DMS79 treated with DMSO at 0.1 percent for 48 hours (cell line): ENCODE measurements around the gene PPM1G.
A peak's percentile ranks its signal among the peaks of the same experiment; 100 is the strongest.
"Not testable (repeated sequence)": the region's sequence is repeated elsewhere in the genome, so short reads cannot be mapped to it uniquely, and the experiment has no call there.

Experiments
- DNase-seq: peaks from one replicate; lab custom pipeline; 2025; lab: John Stamatoyannopoulos, UW

Gene PPM1G, protein sequence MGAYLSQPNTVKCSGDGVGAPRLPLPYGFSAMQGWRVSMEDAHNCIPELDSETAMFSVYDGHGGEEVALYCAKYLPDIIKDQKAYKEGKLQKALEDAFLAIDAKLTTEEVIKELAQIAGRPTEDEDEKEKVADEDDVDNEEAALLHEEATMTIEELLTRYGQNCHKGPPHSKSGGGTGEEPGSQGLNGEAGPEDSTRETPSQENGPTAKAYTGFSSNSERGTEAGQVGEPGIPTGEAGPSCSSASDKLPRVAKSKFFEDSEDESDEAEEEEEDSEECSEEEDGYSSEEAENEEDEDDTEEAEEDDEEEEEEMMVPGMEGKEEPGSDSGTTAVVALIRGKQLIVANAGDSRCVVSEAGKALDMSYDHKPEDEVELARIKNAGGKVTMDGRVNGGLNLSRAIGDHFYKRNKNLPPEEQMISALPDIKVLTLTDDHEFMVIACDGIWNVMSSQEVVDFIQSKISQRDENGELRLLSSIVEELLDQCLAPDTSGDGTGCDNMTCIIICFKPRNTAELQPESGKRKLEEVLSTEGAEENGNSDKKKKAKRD

DNA sequence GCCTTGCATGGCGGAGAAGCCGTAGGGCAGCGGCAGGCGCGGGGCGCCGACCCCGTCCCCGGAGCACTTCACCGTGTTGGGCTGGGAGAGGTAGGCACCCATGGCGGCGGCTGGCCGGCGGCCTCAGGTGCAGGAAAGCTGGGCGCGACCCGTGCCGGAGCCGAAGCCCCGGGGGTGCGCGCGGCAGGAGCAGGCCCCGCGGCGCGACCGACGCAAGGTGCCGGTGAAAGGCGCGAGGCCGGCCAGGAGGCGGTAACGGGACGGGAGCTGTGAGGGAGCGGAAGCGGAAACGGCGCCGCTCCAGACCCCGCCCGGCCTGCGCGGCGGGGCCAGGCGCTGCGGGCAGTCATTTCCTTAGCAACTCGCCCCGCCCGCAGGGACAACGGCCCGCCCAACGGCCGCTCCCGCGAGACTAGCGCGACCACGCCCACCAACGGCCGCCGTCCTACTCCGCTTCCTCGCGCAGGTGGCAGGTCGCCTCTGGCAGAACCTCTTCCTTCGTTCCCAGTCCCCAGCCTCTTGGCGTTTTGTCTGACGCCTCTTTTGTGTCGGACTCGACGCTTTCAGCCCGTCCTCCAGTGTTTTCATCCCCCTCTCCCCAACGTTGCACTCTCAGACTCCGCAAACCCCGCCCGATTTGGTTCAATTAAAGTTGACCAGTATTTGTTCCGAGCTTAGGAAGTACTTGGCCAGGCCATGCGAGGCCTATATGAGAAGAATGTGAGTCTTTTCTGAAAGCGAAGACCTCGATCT is at the start of gene PPM1G:
TSS of gene PPM1G (minus strand) at position 271 of the 753 bp plus-strand sequence. CDS start at position 102, 169 bp downstream.
- peak; percentile 96 for DNase-seq

DNA sequence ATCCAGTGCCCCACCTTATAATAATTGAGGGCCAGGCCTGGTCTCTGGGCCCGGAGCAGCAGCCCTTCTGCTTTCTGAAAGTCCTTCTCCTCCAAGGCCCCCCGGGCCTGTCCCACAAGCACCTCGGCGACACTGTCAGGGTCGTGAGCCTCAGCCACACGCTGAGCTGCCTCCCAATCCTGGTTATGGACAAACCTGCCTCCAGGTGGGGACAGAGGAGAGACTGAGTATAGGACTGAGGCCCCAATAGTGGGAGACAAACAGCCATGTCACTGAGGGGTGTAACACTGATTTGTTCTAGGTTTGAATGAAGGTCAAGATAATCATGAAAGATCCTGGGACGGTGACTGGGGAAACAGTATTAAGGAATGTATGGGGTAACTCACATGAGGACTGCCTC is 44.6 kb upstream of the PPM1G start:
- DNase-seq: no peak

DNA sequence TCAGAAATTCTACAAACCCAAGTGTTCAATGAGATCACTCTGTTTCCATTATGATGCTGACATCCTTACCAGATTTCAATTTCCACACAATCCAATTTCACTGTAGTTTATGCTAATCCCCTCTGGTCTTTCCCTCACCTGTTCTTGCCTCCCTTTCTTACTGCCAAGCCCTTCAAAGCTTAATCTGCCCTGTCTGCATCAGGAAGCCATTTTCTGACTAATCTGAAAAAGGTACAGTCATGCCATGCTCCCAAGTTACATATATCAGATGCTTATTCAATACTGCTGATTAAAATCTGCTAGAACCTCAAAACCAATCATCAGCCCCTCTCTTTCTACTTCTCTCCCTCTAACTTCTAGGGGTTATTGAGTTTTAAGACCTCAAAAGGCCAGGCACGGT is 41.7 kb upstream of the PPM1G start:
- DNase-seq: no peak

DNA sequence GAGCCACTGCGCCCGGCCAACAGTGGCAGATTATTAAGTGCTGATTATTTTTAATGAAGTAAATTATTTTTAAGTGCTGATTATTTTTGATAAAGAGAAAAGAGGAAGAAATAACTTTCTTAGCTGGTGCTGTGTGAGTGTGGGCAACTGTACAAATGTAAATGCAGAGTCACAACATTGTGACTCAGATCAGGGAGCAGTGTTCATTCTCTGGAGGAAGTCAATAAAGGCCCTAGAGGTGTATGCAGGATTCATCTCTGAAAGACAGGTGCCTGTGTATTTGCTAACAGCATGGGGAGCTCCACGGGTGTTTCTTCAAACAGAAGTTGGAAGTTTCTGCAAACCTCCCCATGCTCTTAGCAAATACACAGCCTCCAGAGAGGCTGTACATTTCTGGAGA is 39.0 kb upstream of the PPM1G start:
- DNase-seq: no peak

DNA sequence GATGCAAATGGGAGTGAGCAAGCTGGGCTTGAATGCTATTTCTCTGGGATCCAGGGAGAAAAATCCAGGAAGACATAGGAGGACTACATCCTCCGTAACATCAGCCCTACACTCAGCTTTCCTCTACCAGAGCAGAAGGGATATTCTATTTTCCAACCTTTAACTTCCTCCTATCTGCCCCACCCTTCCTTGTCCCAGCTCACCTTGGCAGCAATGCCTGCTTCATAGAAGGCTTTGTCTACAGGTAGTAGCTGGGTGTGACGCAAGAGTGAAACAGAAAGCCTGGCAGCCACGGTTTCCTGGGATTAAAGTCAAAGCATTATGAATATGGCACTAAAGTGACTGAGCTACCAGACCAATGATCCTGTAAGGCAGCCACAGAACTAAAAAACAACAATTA is 36.7 kb upstream of the PPM1G start:
- no peak for DNase-seq

DNA sequence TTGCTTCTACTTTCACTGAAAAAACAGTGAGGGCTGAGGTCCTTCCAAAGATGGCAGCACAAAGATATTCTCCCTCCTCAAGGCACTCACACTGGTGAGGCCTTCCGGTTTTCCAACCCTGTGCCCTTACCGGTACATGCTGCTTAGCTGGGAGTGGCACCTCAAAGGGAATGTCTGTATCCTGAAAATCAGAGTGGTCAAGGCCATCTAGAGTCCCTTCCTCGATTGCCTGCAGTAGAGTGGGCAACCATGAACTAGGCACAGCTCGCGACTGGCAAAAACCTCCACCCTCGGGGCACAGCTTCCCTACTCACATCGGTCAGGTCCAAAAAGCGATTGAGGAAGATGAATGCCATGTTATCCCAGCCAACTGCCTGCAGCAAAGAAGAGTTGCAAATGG is 36.2 kb upstream of the PPM1G start:
- DNase-seq: no peak

DNA sequence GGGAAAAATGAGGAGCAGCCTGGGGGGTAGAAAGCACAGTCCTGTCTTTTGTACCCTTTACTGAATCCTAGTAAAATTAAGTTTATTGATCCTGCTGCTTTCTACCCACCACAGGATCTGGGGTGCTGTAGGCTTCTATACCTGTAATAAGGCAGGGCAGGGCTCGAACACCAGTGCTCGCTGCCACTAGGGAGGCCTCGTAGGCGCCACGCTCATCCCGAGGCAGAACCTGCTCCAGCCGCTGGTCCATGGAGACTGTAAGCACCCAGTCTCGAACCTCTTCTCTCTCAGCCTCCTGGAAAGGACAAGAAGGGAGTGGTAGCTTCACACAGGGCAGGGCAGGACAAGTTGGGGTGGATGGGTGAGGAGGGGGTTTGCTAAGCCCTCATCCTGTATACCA is 35.8 kb upstream of the PPM1G start:
- DNase-seq: no peak

DNA sequence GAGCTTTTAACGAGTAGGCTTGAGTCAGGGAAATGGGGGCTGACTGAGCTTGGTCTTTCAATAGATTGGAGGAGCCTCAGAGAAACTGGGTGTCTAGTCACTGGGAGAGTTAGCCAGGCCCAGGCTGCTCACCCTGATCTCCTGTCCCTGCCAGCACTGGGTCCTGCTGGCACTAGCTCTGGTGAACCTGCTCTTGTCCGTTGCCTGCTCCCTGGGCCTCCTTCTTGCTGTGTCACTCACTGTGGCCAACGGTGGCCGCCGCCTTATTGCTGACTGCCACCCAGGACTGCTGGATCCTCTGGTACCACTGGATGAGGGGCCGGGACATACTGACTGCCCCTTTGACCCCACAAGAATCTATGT is 33.5 kb upstream of the PPM1G start:
- no peak for DNase-seq

DNA sequence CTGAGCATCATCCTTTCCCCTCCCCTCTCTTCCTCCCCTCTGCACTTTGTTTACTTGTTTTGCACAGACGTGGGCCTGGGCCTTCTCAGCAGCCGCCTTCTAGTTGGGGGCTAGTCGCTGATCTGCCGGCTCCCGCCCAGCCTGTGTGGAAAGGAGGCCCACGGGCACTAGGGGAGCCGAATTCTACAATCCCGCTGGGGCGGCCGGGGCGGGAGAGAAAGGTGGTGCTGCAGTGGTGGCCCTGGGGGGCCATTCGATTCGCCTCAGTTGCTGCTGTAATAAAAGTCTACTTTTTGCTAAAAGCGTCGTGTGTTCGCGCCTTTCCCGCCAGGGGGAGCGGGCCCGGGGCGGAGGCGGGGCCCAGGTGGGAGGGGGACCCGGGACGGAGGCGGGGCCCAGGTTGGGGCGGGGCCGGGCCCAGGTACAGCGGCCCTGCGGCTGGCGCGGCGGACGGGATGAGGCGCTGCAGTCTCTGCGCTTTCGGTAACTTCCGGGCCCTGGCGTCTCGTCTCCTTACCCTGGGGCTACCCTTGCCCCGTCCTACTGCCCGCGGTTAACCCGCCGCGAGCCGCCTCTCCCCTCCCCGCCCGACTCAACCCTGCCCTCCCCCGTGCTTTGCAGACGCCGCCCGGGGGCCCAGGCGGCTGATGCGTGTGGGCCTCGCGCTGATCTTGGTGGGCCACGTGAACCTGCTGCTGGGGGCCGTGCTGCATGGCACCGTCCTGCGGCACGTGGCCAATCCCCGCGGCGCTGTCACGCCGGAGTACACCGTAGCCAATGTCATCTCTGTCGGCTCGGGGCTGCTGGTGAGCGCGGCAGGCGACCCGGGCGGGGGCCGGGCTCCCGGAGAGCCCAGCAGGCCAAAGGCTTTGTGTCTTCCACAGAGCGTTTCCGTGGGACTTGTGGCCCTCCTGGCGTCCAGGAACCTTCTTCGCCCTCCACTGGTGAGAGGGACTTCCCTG is 32.8 kb upstream of the PPM1G start, which contains the start of gene KRTCAP3:
TSS of gene KRTCAP3 (plus strand) at position 424 of the 962 bp plus-strand sequence. CDS start at position 456, 32 bp downstream.
- peak; percentile 61 for DNase-seq

DNA sequence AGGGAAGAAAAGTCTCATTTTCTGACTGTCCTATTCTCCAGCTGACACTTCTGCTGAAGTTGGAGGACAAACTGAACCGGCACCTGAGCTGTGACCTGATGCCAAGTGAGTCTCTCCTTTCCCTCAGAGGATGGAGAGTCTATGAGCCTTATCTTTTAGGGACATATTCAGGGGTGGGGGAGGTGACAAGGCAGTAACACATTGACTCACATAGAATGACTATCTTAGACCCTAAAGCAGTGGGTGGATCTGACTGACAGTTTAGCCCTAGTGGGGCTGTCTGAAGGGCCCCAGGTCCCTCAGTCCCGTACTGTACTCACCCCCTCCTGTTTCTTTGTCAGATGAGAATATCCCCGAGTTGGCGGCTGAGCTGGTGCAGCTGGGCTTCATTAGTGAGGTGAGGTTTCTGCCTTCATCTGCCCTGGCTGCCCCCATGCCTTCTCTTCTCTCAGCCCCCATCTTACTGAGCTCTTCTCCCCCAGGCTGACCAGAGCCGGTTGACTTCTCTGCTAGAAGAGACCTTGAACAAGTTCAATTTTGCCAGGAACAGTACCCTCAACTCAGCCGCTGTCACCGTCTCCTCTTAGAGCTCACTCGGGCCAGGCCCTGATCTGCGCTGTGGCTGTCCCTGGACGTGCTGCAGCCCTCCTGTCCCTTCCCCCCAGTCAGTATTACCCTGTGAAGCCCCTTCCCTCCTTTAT is 32.0 kb upstream of the PPM1G start:
- DNase-seq: no peak

DNA sequence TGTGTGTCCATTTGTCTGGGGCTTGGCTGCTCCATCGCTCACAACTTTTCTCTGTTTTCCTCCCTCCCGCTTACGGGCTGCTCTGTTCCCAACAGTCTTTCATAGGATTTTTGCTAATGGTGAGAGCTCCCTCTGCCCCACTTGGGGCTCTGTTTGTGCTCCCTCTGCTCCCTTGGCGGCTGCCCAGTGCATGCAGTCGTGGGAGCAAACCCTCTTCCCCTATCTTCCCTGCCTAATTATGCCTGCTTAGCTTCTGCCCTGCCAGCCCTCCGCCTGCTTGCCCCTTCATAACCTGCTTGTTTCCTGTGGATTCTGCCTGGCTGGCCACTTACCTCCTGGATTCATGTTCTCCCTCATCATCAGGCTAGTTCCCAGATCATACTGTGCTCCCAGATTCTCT is 26.2 kb upstream of the PPM1G start:
- no peak for DNase-seq

DNA sequence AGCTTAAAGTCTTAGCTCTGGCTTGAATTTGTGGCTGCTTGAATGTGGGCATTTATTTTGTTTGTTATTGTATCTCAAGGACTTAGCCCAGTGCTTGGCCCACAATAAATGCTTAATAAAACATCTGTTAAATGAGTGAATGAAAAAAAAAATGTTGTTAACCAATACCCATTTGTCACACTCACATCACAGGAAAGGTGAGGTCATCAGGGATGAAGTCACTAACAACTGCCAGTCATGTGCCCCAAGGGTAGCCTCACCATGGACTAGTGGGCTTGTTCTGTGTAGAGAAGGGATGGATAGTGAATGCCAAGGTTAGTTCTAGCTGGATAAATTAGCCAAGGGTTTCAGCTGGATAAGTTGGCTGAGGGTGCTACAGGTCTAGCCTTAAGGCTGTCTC is 22.0 kb upstream of the PPM1G start:
- no peak for DNase-seq

DNA sequence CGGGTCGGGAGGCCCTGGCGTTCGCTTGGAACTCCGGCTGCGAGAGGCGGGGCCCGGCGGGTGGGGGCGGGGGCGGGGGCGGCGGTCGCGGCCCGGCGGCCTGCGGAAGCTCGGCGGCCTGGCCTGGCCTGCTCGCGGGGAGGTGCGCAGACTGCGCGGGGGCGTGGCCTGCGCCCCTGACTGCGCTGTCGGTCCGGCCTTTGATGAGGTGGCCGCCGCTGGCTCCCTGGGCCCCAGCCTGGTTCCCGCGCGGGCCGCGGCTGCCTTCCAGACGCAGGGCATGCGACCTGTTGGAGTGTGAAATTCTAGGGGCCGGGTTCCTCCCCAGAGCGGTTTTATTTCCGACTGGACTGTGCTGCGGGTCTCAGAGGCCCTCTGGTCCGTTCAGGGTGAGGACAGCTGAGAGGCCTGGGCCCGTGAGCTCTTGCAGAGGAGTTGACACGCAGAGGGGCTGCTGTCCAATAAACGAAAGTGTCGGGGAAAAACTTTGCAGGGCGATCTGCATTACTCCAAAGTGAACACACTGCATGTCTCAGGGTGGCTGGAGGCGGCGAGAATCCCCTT is 19.7 kb upstream of the PPM1G start:
- DNase-seq: peak; percentile 59

DNA sequence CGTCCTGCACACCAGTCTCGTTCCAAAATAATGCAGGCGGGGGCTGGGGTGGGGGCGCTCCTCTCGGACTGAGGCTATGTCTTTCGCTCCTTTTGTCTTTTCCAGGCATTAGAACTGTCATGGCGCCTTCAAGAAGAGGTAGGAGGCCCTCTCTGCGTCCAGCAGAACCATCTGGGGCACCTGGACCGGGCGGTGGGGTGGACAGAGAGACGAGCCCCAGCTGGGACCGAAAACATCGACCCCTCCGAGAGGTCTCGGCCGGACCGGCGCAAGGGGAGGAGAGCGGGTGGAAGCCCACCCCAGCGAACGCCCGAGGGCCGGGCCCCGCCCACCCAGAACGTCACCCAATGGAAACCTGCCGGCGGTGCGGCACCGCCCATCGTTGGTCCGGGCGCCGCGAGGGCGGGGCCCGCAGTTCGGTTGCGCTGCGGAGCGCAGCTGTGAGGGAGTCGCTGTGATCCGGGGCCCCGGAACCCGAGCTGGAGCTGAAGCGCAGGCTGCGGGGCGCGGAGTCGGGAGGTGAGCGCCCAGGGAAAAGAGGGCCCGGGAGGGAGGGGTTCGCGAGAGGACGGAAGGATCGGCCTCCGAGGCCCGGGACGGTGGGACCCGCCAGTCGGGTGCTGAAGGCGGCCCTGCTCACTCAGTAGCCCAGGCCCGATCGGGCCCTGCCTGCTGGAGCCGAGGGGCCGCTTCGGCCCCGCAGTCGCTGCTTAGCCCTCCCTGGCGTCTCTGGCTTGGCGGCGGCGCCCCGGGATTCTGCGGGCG is 19.0 kb upstream of the PPM1G start, which contains the start of gene NRBP1:
TSS of gene NRBP1 (plus strand) at position 419 of the 765 bp plus-strand sequence. CDS start 4,643 bp downstream, outside the sequence.
- peak; percentile 90 for DNase-seq

DNA sequence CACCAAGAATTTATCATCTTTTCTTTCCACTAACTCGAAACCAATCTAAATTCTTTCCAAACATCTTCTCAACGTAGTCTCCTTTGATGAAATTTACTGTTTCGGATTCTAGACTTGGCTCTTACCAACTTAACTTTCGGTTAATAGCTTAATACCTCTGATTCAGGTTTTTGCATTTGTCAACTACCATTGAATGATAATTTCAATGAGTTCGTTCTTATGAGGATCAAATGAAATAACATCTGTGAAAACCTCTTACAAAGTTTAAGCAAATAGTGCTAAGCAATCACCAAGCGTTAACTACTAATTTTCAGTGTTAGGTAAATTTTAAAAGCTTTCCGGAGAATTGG is 18.4 kb upstream of the PPM1G start:
- no peak for DNase-seq

DNA sequence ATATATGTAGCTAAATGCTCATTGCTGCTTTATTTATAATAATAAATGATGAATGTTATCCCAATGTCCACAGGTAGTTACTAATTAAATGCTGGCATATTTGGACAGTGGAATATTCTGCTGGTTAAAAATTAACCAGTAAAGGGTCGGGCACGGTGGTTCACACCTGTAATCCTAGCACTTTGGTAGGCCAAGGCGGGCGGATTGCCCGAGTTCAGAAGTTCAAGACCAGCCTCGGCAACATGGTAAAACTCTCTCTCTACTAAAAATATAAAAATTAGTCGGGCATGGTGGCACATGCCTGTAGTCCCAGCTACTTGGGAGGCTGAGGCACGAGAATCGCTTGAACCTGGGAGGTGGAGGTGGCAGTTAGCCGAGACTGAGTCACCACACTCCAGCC is 15.6 kb upstream of the PPM1G start:
- not testable (repeated sequence) for DNase-seq

DNA sequence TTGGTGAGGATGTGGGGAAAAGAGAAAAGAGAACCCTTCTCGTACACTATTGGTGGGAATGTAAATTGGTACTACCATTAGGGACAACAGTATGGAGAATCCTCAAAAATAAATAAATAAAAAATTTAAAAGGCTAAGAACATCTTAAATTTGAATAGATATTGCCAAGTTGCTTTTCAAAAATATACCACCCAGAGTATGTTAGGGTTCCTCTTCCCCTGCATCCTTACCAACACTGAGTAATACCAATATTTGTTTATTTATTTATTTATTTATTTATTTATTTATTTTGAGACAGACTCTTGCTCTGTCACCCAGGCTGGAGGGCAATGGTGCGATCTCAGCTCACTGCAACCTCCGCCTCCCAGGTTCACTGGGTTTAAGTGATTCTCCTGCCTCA is 13.6 kb upstream of the PPM1G start:
- no peak for DNase-seq

DNA sequence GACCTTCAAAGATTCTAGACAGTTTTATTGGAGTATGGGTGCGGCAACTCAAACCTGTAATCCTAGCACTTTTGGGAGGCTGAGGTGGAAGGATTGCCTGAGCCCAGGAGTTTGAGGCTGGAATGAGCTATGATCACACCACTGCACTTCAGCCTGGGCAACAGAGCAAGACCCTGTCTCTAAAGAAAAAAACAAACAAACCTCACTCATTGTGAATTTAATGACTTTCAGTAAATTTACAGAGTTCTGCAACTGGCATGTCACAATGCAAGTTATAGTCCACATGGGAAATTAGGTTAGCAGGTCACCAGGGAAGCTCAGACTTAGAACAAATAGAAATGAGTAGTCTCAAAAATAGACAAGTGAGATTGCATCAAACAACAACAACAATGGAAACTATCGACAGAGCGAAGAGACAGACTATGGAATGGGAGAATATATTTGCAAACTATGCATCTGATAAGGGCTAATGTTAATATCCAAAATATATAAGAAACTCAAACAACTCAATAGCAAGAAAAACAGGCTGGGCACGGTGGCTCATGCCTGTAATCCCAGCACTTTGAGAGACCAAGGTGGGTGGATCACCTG is 12.4 kb upstream of the PPM1G start:
- DNase-seq: no peak

DNA sequence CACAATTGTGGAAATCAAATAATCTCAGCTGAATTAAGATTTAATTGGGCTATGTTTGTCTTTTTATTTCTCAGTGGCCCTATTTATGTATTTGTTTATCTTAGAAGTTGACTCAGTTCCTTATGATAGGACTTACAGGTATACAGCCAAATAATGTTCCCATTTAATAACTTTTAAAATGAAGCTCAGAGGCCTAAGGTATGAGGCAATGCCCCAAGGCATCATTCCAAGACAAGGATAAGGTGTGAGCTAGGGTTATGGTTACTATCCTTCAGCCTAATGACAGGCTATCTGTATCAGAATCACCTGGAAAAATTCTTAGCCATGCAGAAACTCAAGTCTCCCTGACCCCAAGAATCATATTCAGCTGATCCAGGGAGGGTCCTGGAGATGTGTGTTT is 11.6 kb upstream of the PPM1G start:
- no peak for DNase-seq

DNA sequence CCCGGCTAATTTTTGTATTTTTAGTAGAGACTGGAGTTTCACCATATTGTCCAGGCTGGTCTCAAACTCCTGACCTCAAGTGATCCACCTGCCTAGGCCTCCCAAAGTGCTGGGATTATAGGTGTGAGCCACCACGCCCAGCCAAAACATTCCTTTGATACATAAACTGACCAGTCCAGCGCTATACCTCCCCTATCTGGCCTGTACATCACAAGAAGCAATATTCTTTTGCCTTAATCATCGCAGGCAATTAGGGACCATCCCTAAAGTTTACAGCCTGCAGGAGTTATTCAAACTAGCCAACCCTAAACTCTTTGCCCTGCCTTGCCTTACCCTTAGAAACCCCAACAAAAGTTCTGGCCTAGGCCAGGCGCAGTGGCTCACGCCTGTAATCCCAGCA is 6.8 kb upstream of the PPM1G start:
- DNase-seq: no peak
